ENCODE data around the gene DNLZ. TPM values are rescaled to one million over a fixed set of nuclear protein-coding genes. Genes with fewer than 3 reads are reported as not detected.

The DNLZ gene
- total and polyA plus RNA-seq, 10 of the 15 experiments (the other 5 are each of a cell fraction or from before 2014, with no cell fraction given) = 0.66 to 29.7 (median 14.7) TPM; not detected in 1

DNA sequence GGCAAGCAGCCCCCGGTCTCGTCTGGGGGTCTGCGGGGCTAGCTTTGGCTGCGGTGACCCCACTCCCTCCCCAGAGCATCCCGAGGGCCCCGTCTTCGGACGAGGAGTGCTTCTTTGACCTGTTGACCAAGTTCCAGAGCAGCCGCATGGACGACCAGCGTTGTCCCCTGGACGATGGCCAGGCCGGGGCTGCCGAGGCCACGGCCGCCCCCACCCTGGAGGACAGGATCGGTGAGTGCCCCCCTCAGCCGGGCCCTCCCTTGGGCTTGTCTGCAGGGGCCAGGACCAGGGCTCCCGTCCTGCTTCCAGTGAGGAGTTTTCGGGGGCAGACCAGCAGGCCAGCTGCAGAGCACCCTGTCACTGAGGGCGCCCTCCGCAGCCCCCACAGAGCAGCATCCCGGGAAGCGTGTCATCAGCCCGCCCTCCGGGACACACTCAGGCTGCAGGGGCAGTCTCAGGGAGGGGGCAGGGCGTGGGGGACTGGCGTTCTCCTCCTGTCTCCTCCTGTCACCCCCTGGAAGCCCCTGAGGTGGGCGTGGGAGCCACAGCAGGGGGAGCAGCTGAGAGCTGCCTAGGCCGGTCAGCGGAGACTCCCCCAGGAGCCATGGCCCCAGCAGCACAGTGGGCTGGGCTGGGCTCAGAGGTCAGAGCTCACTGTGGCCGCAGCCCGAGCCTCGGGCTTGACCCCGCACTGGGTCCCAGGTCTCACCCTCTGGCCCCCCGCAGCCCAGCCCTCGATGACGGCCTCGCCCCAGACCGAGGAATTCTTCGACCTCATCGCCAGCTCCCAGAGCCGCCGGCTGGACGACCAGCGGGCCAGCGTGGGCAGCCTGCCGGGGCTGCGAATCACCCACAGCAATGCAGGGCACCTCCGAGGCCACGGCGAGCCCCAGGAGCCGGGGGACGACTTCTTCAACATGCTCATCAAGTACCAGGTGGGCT lies 7.7 kb downstream of the DNLZ start:
- DNase-seq (ENCODE audit: low read depth, low spot score) (no peak), FAIRE-seq (no peak), ATAC-seq (no peak)
- H3K4me2 ChIP-seq (ENCODE audit: control insufficient read depth, insufficient read depth) = no peak overlapping the region
- H3K27me3 ChIP-seq (replicated peaks in 1 of 2; ENCODE audit: control insufficient read depth in 2 of 2, insufficient read depth in 2 of 2, low read length in 1 of 2) = no peaks in the 10 kb centered on the region
- BruUV-seq (replicated peaks) = no TSS peak
- 57% methylated on average over 48 of the region's 54 CpGs for WGBS (ENCODE audit: insufficient coverage, insufficient replicate concordance, low lambda C conversion rate, missing lambda C conversion rate)
- H3K4me3 ChIP-seq = no peak overlapping the region
- H3K79me2 ChIP-seq (ENCODE audit: control insufficient read depth, insufficient read depth, low read length) = no peaks in the 10 kb centered on the region
- no peaks in the 10 kb centered on the region for H3K9me3 ChIP-seq (replicated peaks; ENCODE audit: control insufficient read depth, insufficient read depth, low read length)
- no peaks in the 10 kb centered on the region for H3K4me1 ChIP-seq (ENCODE audit: control insufficient read depth, insufficient read depth, low read length)
- SMC1A ChIA-PET (ENCODE audit: uncharacterized antibody, unreplicated experiment) = no interaction called here
- no peak overlapping the region for H3K27ac ChIP-seq (ENCODE audit: control insufficient read depth, insufficient read depth)
- H3K9ac ChIP-seq (ENCODE audit: control insufficient read depth, insufficient read depth, low read length) = no peak overlapping the region
- no peaks in the 10 kb centered on the region for H3K36me3 ChIP-seq (ENCODE audit: control insufficient read depth in 2 of 2, insufficient read depth in 2 of 2, low read length in 1 of 2)
- no peak overlapping the region for H2AFZ ChIP-seq (ENCODE audit: control insufficient read depth, low read depth, low read length)
- no peak for TF ChIP-seq EGR1 (IDR thresholded peaks at IDR 0.05; ENCODE audit: borderline replicate concordance in 1 of 2, low read depth in 2 of 2, low read length in 2 of 2)
- TF ChIP-seq DPF2 (IDR thresholded peaks at IDR 0.05) = no peak
- intact Hi-C loops (cut with micrococcal nuclease; ENCODE audit: unreplicated experiment) = no loop called here
- RAD21 ChIA-PET (ENCODE audit: unreplicated experiment) = no interaction called here
- no peaks in the 10 kb centered on the region for H4K20me1 ChIP-seq (ENCODE audit: control insufficient read depth, insufficient read depth)
- in situ Hi-C loops (cut with MboI) = no loop called here
- CTCF ChIA-PET = no interaction called here
- POLR2A ChIA-PET = no interaction called here

DNA sequence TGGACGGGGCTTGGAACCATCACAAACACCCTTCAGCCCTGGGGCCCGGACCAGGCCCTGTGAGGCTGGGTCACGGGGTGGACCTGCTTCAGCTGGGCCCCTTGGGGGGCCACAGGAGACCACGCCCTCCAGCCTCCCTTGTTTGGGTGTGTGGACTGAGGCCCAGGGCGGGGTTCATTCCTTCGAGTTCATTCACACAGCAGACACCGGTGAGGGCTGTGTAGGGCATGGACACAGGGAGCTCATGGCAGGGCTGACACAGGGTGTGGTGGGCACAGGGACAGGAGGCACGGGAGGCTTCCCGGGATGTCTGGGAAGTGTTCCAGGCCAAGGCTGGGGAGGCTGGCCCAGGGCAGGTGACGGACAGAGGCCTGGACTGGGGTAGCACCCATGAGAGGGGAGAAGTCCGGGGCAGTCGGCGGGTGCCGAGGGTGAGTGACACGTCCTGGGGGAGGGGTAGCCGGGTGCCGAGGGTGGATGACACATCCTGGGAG lies 8.9 kb downstream of the DNLZ start:
- BruUV-seq (replicated peaks) = no TSS peak
- H2AFZ ChIP-seq (ENCODE audit: control insufficient read depth, low read depth, low read length) = no peak overlapping the region
- no peak for TF ChIP-seq CREM (IDR thresholded peaks at IDR 0.05; ENCODE audit: low read depth)
- no peak for TF ChIP-seq TARDBP (IDR thresholded peaks at IDR 0.05; ENCODE audit: borderline replicate concordance)
- ChIA-PET CTCF (no interaction called here), POLR2A (no interaction called here), RAD21 (ENCODE audit: unreplicated experiment) (no interaction called here), SMC1A (ENCODE audit: uncharacterized antibody, unreplicated experiment) (no interaction called here)
- FAIRE-seq (no peak), DNase-seq (ENCODE audit: low read depth, low spot score) (no peak), ATAC-seq (no peak)
- no peak overlapping the region for H3K4me3 ChIP-seq
- intact Hi-C loops (cut with micrococcal nuclease; ENCODE audit: unreplicated experiment) (no loop called here), in situ Hi-C loops (cut with MboI) (no loop called here)
- H4K20me1 ChIP-seq (ENCODE audit: control insufficient read depth, insufficient read depth) = no peaks in the 10 kb centered on the region
- no peaks in the 10 kb centered on the region for H3K4me1 ChIP-seq (ENCODE audit: control insufficient read depth, insufficient read depth, low read length)
- H3K4me2 ChIP-seq (ENCODE audit: control insufficient read depth, insufficient read depth) = no peak overlapping the region
- H3K9me3 ChIP-seq (replicated peaks; ENCODE audit: control insufficient read depth, insufficient read depth, low read length) = no peaks in the 10 kb centered on the region
- no peaks in the 10 kb centered on the region for H3K36me3 ChIP-seq (ENCODE audit: control insufficient read depth in 2 of 2, insufficient read depth in 2 of 2, low read length in 1 of 2)
- no peak overlapping the region for H3K27ac ChIP-seq (ENCODE audit: control insufficient read depth, insufficient read depth)
- no peaks in the 10 kb centered on the region for H3K79me2 ChIP-seq (ENCODE audit: control insufficient read depth, insufficient read depth, low read length)
- H3K27me3 ChIP-seq (replicated peaks in 1 of 2; ENCODE audit: control insufficient read depth in 2 of 2, insufficient read depth in 2 of 2, low read length in 1 of 2) = no peaks in the 10 kb centered on the region
- 21% methylated on average over 15 of the region's 17 CpGs for WGBS (ENCODE audit: insufficient coverage, insufficient replicate concordance, low lambda C conversion rate, missing lambda C conversion rate)
- H3K9ac ChIP-seq (ENCODE audit: control insufficient read depth, insufficient read depth, low read length) = no peak overlapping the region

Data from GM12878 (cell line).